Panc1 (cell line): ENCODE data around the gene RBBP4. TPM values are rescaled to one million over a fixed set of nuclear protein-coding genes. Genes with fewer than 3 reads are reported as not detected.

Experiments
- ATAC-seq: fragments of 200-7000 bp; cut with Tn5 transposase; 2 replicates; pipeline ENCODE4 v1.9.1; 2020; ENCODE audit warnings: mild to moderate bottlenecking, moderate library complexity
- BruUV-seq: library from RNA; stranded (reverse); fragments of 400-500 nt; replicated peaks from 2 replicates; lab custom pipeline; 2021; lab: Mats Ljungman, UMichigan
- CTCF ChIA-PET: fragments of 300-600 bp; sonication (Branson Sonifier 250); formaldehyde crosslinking; loops from one replicate; lab custom pipeline; 2022; ENCODE audit warnings: antibody characterized with exemption; lab: Charles Lee
- POLR2A ChIA-PET: fragments of 300-600 bp; sonication (Branson Sonifier 250); formaldehyde crosslinking; loops from one replicate; lab custom pipeline; 2022; ENCODE audit warnings: antibody characterized with exemption; lab: Charles Lee
- DNase-seq: peaks from one replicate; pipeline ENCODE4 v3.0.0-alpha.2; 2010; ENCODE audit warnings: low read depth, low spot score
- H3K27ac ChIP-seq: 2 replicates; pipeline ENCODE4 v1.5.1; 2011; ENCODE audit warnings: mild to moderate bottlenecking, low read length, inconsistent platforms
- H3K27me3 ChIP-seq: fragments of 200-500 bp; sonication (Bioruptor generic); 2 replicates; pipeline ENCODE4 v1.6.0; 2014; ENCODE audit warnings: low read length, inconsistent platforms; ENCODE audit not compliant: control insufficient read depth, insufficient read depth
- H3K36me3 ChIP-seq: fragments of 200-500 bp; sonication (Bioruptor generic); 2 replicates; pipeline ENCODE4 v1.5.1; 2014; ENCODE audit warnings: inconsistent platforms, mild to moderate bottlenecking, low read length, moderate library complexity; ENCODE audit not compliant: control insufficient read depth, insufficient read depth
- H3K4me1 ChIP-seq: 2 replicates; pipeline ENCODE4 v1.5.1; 2011; ENCODE audit warnings: inconsistent platforms, mild to moderate bottlenecking, low read length, moderate library complexity; ENCODE audit not compliant: control insufficient read depth, insufficient read depth
- H3K4me3 ChIP-seq, 2 experiments: 2 replicates each; pipeline ENCODE4 v1.5.1; 2011 to 2012; ENCODE audit warnings: low read depth in 2 of 2, low read length in 2 of 2, mild to moderate bottlenecking in 2 of 2, inconsistent platforms in 1 of 2, moderate library complexity in 1 of 2
- H3K9me3 ChIP-seq: fragments of 200-500 bp; sonication (Bioruptor generic); 2 replicates; pipeline ENCODE4 v1.5.1; 2014; ENCODE audit warnings: low read depth, mild to moderate bottlenecking, inconsistent platforms, low read length, moderate library complexity; ENCODE audit not compliant: control insufficient read depth, insufficient read depth
- POLR2AphosphoS5 ChIP-seq: IDR thresholded peaks from 2 replicates; pipeline ENCODE4 v1.6.1; 2012; ENCODE audit warnings: mild to moderate bottlenecking, low read depth, low read length, moderate library complexity
- SIN3A ChIP-seq: IDR thresholded peaks from 2 replicates; pipeline ENCODE4 v1.6.1; 2012; ENCODE audit warnings: low read depth, mild to moderate bottlenecking, low read length, moderate library complexity, borderline replicate concordance; ENCODE audit not compliant: insufficient read depth
- TCF7L2 ChIP-seq: IDR thresholded peaks from 2 replicates; pipeline ENCODE4 v1.6.1; 2011; ENCODE audit warnings: mild to moderate bottlenecking, low read depth, low read length, inconsistent platforms
- in situ Hi-C: cut with HindIII; loops from 2 replicates; pipeline ENCODE4 v1.10.0; 2016; ENCODE audit warnings: low sequenced_read_pairs, low pct_unique_long_range_greater_than_20kb
- intact Hi-C: fragments of 100-400 bp; cut with micrococcal nuclease; formaldehyde crosslinking; loops from one replicate; pipeline ENCODE4 v1.10.0; 2022; ENCODE audit not compliant: unreplicated experiment
- total RNA-seq: library from RNA; stranded (reverse); gene quantifications from one replicate; pipeline ENCODE4 v1.2.1, GENCODE V29; 2021; ENCODE audit not compliant: unreplicated experiment
- TF ChIP-seq, protein P1 (sequence below), 2 experiments: IDR thresholded peaks; 2 replicates each; pipeline ENCODE4 v1.6.1; 2011 to 2012; ENCODE audit warnings: low read depth in 2 of 2, control low read depth in 1 of 2, low read length in 1 of 2, mild to moderate bottlenecking in 1 of 2, moderate library complexity in 1 of 2; ENCODE audit not compliant: insufficient read depth in 1 of 2
- TF ChIP-seq, protein P2 (sequence below): fragments of 450-650 bp; IDR thresholded peaks from 2 replicates; pipeline ENCODE4 v1.5.1; 2017; ENCODE audit warnings: mild to moderate bottlenecking

The RBBP4 gene
- total RNA-seq, 1 experiment from 2014 or later: 376 TPM

DNA sequence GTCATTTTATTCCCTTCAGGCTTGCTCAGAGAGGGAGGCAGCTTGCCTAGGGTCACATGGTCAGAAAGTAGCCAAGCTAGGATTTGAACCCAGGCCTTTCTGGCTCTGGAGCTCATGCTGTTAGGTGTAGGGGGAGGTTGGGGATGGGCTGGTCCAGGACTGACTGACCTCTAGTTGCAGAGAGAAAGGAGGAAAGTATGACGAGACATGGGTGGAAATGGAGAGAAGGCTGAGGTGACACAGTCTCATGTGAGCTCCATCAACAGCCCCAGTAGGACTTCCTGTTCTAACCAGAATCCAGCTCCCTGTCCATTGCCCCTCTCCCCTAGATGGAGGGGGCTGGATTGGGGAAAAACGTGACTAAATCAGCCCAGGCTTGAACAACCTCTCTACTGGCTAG lies 67.0 kb downstream of the RBBP4 start:
- BruUV-seq: no TSS peak
- ChIA-PET POLR2A (no interaction called here), CTCF (interaction anchor here (0.6 kb wide), 1 partner anchor 27 kb away, joined by 3 read pairs; no protein-coding TSS in a partner anchor)
- Histone ChIP-seq H3K4me3 (no peak overlapping the region), H3K9me3 (no peaks in the 10 kb centered on the region), H3K27ac (no peak overlapping the region), H3K4me1 (peaks cover 5% of the 10 kb centered on the region; the same call in 1 of the 2 replicates), H3K36me3 (no peaks in the 10 kb centered on the region), H3K27me3 (no peaks in the 10 kb centered on the region)
- intact Hi-C loops (no loop called here), in situ Hi-C loops (loop anchor here (10.0 kb wide), 1 partner anchor 47 kb away; no protein-coding TSS in a partner anchor)
- DNase-seq (no peak), ATAC-seq (no peak)
- TF ChIP-seq, protein P1, sequence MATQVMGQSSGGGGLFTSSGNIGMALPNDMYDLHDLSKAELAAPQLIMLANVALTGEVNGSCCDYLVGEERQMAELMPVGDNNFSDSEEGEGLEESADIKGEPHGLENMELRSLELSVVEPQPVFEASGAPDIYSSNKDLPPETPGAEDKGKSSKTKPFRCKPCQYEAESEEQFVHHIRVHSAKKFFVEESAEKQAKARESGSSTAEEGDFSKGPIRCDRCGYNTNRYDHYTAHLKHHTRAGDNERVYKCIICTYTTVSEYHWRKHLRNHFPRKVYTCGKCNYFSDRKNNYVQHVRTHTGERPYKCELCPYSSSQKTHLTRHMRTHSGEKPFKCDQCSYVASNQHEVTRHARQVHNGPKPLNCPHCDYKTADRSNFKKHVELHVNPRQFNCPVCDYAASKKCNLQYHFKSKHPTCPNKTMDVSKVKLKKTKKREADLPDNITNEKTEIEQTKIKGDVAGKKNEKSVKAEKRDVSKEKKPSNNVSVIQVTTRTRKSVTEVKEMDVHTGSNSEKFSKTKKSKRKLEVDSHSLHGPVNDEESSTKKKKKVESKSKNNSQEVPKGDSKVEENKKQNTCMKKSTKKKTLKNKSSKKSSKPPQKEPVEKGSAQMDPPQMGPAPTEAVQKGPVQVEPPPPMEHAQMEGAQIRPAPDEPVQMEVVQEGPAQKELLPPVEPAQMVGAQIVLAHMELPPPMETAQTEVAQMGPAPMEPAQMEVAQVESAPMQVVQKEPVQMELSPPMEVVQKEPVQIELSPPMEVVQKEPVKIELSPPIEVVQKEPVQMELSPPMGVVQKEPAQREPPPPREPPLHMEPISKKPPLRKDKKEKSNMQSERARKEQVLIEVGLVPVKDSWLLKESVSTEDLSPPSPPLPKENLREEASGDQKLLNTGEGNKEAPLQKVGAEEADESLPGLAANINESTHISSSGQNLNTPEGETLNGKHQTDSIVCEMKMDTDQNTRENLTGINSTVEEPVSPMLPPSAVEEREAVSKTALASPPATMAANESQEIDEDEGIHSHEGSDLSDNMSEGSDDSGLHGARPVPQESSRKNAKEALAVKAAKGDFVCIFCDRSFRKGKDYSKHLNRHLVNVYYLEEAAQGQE (IDR thresholded peaks at IDR 0.05; ENCODE audit: insufficient read depth in 1 of 2, low read depth in 2 of 2, low read length in 1 of 2): no peak

DNA sequence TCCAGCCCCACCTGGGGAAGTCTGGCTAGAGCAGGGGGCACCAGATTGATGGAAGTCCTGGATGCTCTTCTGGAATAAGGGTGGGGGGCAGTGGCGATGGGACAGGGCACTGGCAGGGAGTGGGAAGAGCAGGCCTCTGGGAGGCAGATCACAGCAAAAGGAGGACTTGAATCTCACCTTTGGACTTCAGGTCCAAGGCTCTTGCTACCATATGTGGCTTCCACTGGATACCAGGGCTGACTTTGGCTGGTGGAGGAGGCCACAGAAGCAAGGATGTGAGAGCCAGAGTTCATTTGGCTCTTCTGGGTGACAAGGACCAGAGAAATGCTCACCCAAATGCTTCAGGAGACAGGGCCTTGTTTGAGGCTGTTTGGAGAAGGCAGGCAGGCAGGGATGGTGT lies 67.5 kb downstream of the RBBP4 start:
- no peaks in the 10 kb centered on the region for H3K36me3 ChIP-seq
- in situ Hi-C loops: loop anchor here (10.0 kb wide), 1 partner anchor 46 kb away; no protein-coding TSS in a partner anchor
- ChIA-PET POLR2A (no interaction called here), CTCF (no interaction called here)
- no peaks in the 10 kb centered on the region for H3K27me3 ChIP-seq
- no peaks in the 10 kb centered on the region for H3K9me3 ChIP-seq
- no peak for DNase-seq
- no peak for ATAC-seq
- TF ChIP-seq POLR2AphosphoS5 (no peak), SIN3A (no peak), TCF7L2 (no peak)
- TF ChIP-seq, protein P2, sequence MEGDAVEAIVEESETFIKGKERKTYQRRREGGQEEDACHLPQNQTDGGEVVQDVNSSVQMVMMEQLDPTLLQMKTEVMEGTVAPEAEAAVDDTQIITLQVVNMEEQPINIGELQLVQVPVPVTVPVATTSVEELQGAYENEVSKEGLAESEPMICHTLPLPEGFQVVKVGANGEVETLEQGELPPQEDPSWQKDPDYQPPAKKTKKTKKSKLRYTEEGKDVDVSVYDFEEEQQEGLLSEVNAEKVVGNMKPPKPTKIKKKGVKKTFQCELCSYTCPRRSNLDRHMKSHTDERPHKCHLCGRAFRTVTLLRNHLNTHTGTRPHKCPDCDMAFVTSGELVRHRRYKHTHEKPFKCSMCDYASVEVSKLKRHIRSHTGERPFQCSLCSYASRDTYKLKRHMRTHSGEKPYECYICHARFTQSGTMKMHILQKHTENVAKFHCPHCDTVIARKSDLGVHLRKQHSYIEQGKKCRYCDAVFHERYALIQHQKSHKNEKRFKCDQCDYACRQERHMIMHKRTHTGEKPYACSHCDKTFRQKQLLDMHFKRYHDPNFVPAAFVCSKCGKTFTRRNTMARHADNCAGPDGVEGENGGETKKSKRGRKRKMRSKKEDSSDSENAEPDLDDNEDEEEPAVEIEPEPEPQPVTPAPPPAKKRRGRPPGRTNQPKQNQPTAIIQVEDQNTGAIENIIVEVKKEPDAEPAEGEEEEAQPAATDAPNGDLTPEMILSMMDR: no peak
- TF ChIP-seq, protein P1 (IDR thresholded peaks at IDR 0.05; ENCODE audit: insufficient read depth in 1 of 2, low read depth in 2 of 2, low read length in 1 of 2): no peak
- BruUV-seq: no TSS peak
- no peak overlapping the region for H3K4me3 ChIP-seq
- intact Hi-C loops: no loop called here
- H3K27ac ChIP-seq: no peak overlapping the region
- H3K4me1 ChIP-seq: peaks cover 5% of the 10 kb centered on the region; the same call in 1 of the 2 replicates
